H1 (cell line): ENCODE data around the gene ABLIM1. TPM values are rescaled to one million over a fixed set of nuclear protein-coding genes. Genes with fewer than 3 reads are reported as not detected.

Source experiments
- CTCF ChIA-PET: fragments of 300-600 bp; sonication (Branson Sonifier 250); formaldehyde crosslinking; loops from one replicate; lab custom pipeline; 2021; ENCODE audit not compliant: partially characterized antibody; lab: Charles Lee
- POLR2A ChIA-PET: fragments of 300-600 bp; sonication (Branson Sonifier 250); formaldehyde crosslinking; loops from one replicate; lab custom pipeline; 2021; ENCODE audit warnings: inconsistent platforms; ENCODE audit not compliant: partially characterized antibody; lab: Charles Lee
- DNase-seq, 2 experiments: peaks; one replicate each; pipeline versions ENCODE4 v3.0.0 to v3.0.0-alpha.2; 2010 to 2022; ENCODE audit warnings: low spot score in 2 of 2, low read depth in 1 of 2, mixed read lengths in 1 of 2
- FAIRE-seq: peaks from 2 replicates; lab custom pipeline; 2011; peaks lifted over from hg19 to GRCh38; lab: Jason Lieb, UNC
- H2AFZ ChIP-seq: 2 replicates; pipeline ENCODE4 v1.8.1; 2012; ENCODE audit warnings: low read length, inconsistent platforms
- H2AK5ac ChIP-seq: 2 replicates; pipeline ENCODE4 v1.6.1; 2013; ENCODE audit warnings: low read depth, low read length
- H2BK120ac ChIP-seq: replicated peaks from 2 replicates; pipeline ENCODE3; 2013; ENCODE audit warnings: low read depth, low read length, inconsistent platforms
- H2BK12ac ChIP-seq: 2 replicates; pipeline ENCODE4 v1.6.1; 2013; ENCODE audit warnings: low read depth, low read length
- H2BK15ac ChIP-seq: 2 replicates; pipeline ENCODE4 v1.6.1; 2013; ENCODE audit warnings: low read length
- H2BK20ac ChIP-seq: 2 replicates; pipeline ENCODE4 v1.6.1; 2013; ENCODE audit warnings: low read length
- H2BK5ac ChIP-seq: 2 replicates; pipeline ENCODE4 v1.6.1; 2013; ENCODE audit warnings: low read depth, low read length
- H3K14ac ChIP-seq: 2 replicates; pipeline ENCODE4 v1.6.1; 2013; ENCODE audit warnings: inconsistent platforms; ENCODE audit not compliant: insufficient read length
- H3K18ac ChIP-seq: 2 replicates; pipeline ENCODE4 v1.6.1; 2013; ENCODE audit warnings: low read length; ENCODE audit errors: extremely low read depth
- H3K23ac ChIP-seq: 2 replicates; pipeline ENCODE4 v1.6.1; 2013; ENCODE audit warnings: inconsistent platforms; ENCODE audit not compliant: insufficient read length
- H3K23me2 ChIP-seq: 2 replicates; pipeline ENCODE4 v1.6.1; 2013; ENCODE audit warnings: low read depth, low read length
- H3K27ac ChIP-seq: 2 replicates; pipeline ENCODE4 v1.6.1; 2011; ENCODE audit warnings: low read depth, low read length, inconsistent platforms
- H3K27me3 ChIP-seq, 4 experiments: replicated peaks in 1 of 4; 1 replicate in 1 of 4; 2 replicates in 3 of 4; pipeline versions ENCODE4 v1.6.1 to v1.8.1; 2011 to 2013; ENCODE audit warnings: low read length in 3 of 4, mild to moderate bottlenecking in 3 of 4, inconsistent platforms in 2 of 4, mixed read lengths in 2 of 4, moderate library complexity in 1 of 4; ENCODE audit not compliant: control insufficient read depth in 3 of 4, insufficient read depth in 3 of 4; ENCODE audit errors: extremely low read depth in 1 of 4
- H3K36me3 ChIP-seq, 4 experiments: 2 replicates each; pipeline versions ENCODE4 v1.6.1 to v1.8.1; 2011 to 2013; ENCODE audit warnings: mild to moderate bottlenecking in 4 of 4, low read length in 3 of 4, moderate library complexity in 2 of 4, control low read depth in 1 of 4, inconsistent platforms in 1 of 4; ENCODE audit not compliant: insufficient read depth in 4 of 4, control insufficient read depth in 2 of 4
- H3K4ac ChIP-seq: replicated peaks from 2 replicates; pipeline ENCODE3; 2013; ENCODE audit warnings: low read length, low read depth, mixed read lengths, inconsistent platforms; ENCODE audit not compliant: insufficient read length
- H3K4me1 ChIP-seq, 4 experiments: replicated peaks in 1 of 4; 1 replicate in 1 of 4; 2 replicates in 3 of 4; pipeline versions ENCODE4 v1.6.1 to v1.8.1; 2011 to 2013; ENCODE audit warnings: low read length in 3 of 4, inconsistent platforms in 2 of 4, mixed read lengths in 1 of 4; ENCODE audit not compliant: insufficient read depth in 4 of 4, control insufficient read depth in 3 of 4
- H3K4me2 ChIP-seq, 2 experiments: 2 replicates each; pipeline versions ENCODE4 v1.6.1 to v1.8.1; 2011 to 2013; ENCODE audit warnings: low read depth in 2 of 2, low read length in 2 of 2, control low read depth in 1 of 2, inconsistent platforms in 1 of 2, mild to moderate bottlenecking in 1 of 2; ENCODE audit not compliant: insufficient read depth in 1 of 2
- H3K4me3 ChIP-seq, 4 experiments: fragments of 200-600, 300-600 bp in 1 of 4; sonication (generic), shearing (Covaris generic), sonication (Bioruptor Twin) in 1 of 4; 2 replicates each; pipeline versions ENCODE4 v1.5.1 to v1.8.1; 2011 to 2016; ENCODE audit warnings: low read length in 4 of 4, low read depth in 3 of 4, control low read depth in 2 of 4, inconsistent platforms in 2 of 4, mild to moderate bottlenecking in 2 of 4, mixed read lengths in 1 of 4, moderate library complexity in 1 of 4; ENCODE audit not compliant: insufficient read depth in 2 of 4; ENCODE audit errors: extremely low read depth in 1 of 4
- H3K56ac ChIP-seq: replicated peaks from 2 replicates; pipeline ENCODE3; 2013; ENCODE audit warnings: low read depth, mild to moderate bottlenecking, mixed read lengths, low read length, inconsistent platforms; ENCODE audit not compliant: insufficient read length
- H3K79me1 ChIP-seq: 2 replicates; pipeline ENCODE4 v1.6.1; 2013; ENCODE audit warnings: low read depth, low read length, control low read depth
- H3K79me2 ChIP-seq, 2 experiments: 2 replicates each; pipeline versions ENCODE4 v1.6.1 to v1.8.1; 2012 to 2013; ENCODE audit warnings: low read length in 2 of 2, mild to moderate bottlenecking in 2 of 2, inconsistent platforms in 1 of 2; ENCODE audit not compliant: insufficient read depth in 2 of 2, control insufficient read depth in 1 of 2
- H3K9ac ChIP-seq, 4 experiments: replicated peaks in 1 of 4; 1 replicate in 1 of 4; 2 replicates in 3 of 4; pipeline versions ENCODE4 v1.6.1 to v1.8.1; 2011 to 2013; ENCODE audit warnings: low read depth in 3 of 4, low read length in 3 of 4, control low read depth in 2 of 4, mild to moderate bottlenecking in 2 of 4, moderate library complexity in 2 of 4, inconsistent platforms in 1 of 4; ENCODE audit errors: extremely low read depth in 1 of 4
- H3K9me3 ChIP-seq, 2 experiments: 2 replicates each; pipeline versions ENCODE4 v1.6.1 to v1.8.1; 2012 to 2013; ENCODE audit warnings: mild to moderate bottlenecking in 2 of 2, moderate library complexity in 2 of 2, control low read depth in 1 of 2, inconsistent platforms in 1 of 2, low read depth in 1 of 2, low read length in 1 of 2, mixed read lengths in 1 of 2; ENCODE audit not compliant: insufficient read depth in 2 of 2
- H4K20me1 ChIP-seq, 2 experiments: replicated peaks in 1 of 2; 2 replicates each; pipeline versions ENCODE3 to v1.8.1; 2011 to 2013; ENCODE audit warnings: inconsistent platforms in 2 of 2, low read length in 2 of 2, mild to moderate bottlenecking in 1 of 2; ENCODE audit not compliant: insufficient read depth in 2 of 2, control insufficient read depth in 1 of 2
- H4K5ac ChIP-seq: 2 replicates; pipeline ENCODE4 v1.6.1; 2013; ENCODE audit warnings: low read length, low read depth, mixed read lengths, inconsistent platforms; ENCODE audit not compliant: insufficient read length
- H4K8ac ChIP-seq: 2 replicates; pipeline ENCODE4 v1.8.0; 2013; ENCODE audit warnings: mild to moderate bottlenecking, moderate library complexity, low read length, inconsistent platforms; ENCODE audit not compliant: insufficient read depth; ENCODE audit errors: extremely low read depth
- H4K91ac ChIP-seq: replicated peaks from 2 replicates; pipeline ENCODE3; 2013; ENCODE audit warnings: low read length, mixed read lengths, inconsistent platforms; ENCODE audit not compliant: insufficient read length
- ASH2L ChIP-seq: fragments of 200-600, 300-600 bp; sonication (generic); IDR thresholded peaks from one replicate; pipeline ENCODE4 v1.7.1; 2017; ENCODE audit warnings: low read length
- BCL11A ChIP-seq, 2 experiments: IDR thresholded peaks; one replicate each; pipeline ENCODE4 v1.6.1; 2011; ENCODE audit warnings: low read depth in 2 of 2, low read length in 2 of 2, mild to moderate bottlenecking in 2 of 2
- CBX8 ChIP-seq: fragments of 300-800, 300-1000 bp; sonication (generic); IDR thresholded peaks from 2 replicates; pipeline ENCODE4 v1.7.1; 2016; ENCODE audit warnings: low read depth, low read length, borderline replicate concordance
- CEBPB ChIP-seq: IDR thresholded peaks from 2 replicates; pipeline ENCODE4 v1.6.1; 2012; ENCODE audit warnings: low read depth, low read length
- CHD1 ChIP-seq: IDR thresholded peaks from 2 replicates; pipeline ENCODE4 v1.6.1; 2012; ENCODE audit warnings: low read depth, low read length, improper control_type of control experiment
- FOSL1 ChIP-seq: IDR thresholded peaks from 2 replicates; pipeline ENCODE4 v1.6.1; 2011; ENCODE audit warnings: mild to moderate bottlenecking, low read depth, low read length, moderate library complexity; ENCODE audit not compliant: insufficient read depth
- GABPA ChIP-seq: IDR thresholded peaks from 2 replicates; pipeline ENCODE4 v1.6.1; 2011; ENCODE audit warnings: mild to moderate bottlenecking, low read length, moderate library complexity, borderline replicate concordance; ENCODE audit not compliant: insufficient read depth
- GTF2F1 ChIP-seq: IDR thresholded peaks from 2 replicates; pipeline ENCODE4 v1.6.1; 2012; ENCODE audit warnings: low read depth, low read length, improper control_type of control experiment, borderline replicate concordance
- HDAC6 ChIP-seq: IDR thresholded peaks from one replicate; pipeline ENCODE4 v1.7.1; 2012; ENCODE audit warnings: low read depth, mild to moderate bottlenecking, inconsistent platforms, low read length, moderate library complexity
- NRF1 ChIP-seq: IDR thresholded peaks from 2 replicates; pipeline ENCODE4 v1.6.1; 2011; ENCODE audit warnings: mild to moderate bottlenecking, low read depth, low read length, improper control_type of control experiment
- POLR2A ChIP-seq, 2 experiments: IDR thresholded peaks; 1 replicate in 1 of 2; 2 replicates in 1 of 2; pipeline ENCODE4 v1.6.1; 2011; ENCODE audit warnings: low read depth in 2 of 2, low read length in 2 of 2, mild to moderate bottlenecking in 2 of 2; ENCODE audit errors: control extremely low read depth in 1 of 2
- SIRT6 ChIP-seq: IDR thresholded peaks from one replicate; pipeline ENCODE4 v1.7.1; 2012; ENCODE audit warnings: low read length, inconsistent platforms
- SUZ12 ChIP-seq: fragments of 200-600 bp; sonication (generic); IDR thresholded peaks from 2 replicates; pipeline ENCODE4 v1.6.1; 2012; ENCODE audit warnings: mild to moderate bottlenecking, inconsistent platforms, low read length, moderate library complexity, mixed read lengths
- WGBS, 2 experiments: shearing (Covaris generic) in 1 of 2; methylation state at CpG; one replicate each; pipeline versions ENCODE4 v1.1.6 to v1.1.7; 2013 to 2015; ENCODE audit warnings: low lambda C conversion rate in 2 of 2, mixed read lengths in 2 of 2, inconsistent platforms in 1 of 2, low coverage in 1 of 2, missing lambda C conversion rate in 1 of 2; ENCODE audit not compliant: insufficient replicate concordance in 2 of 2, insufficient coverage in 1 of 2, insufficient read length in 1 of 2; ENCODE audit errors: extremely low coverage in 1 of 2, missing lambda C conversion rate in 1 of 2; 5-methylcytosine and 5-hydroxymethylcytosine counted together
- polyA plus RNA-seq, 7 experiments: library from polyadenylated mRNA; depleted of rRNA in 3 of 7; stranded (reverse) in 5 of 7; unstranded in 2 of 7; fragments of >200 nt in 5 of 7; fragments of 200-250 nt in 2 of 7; gene quantifications; 1 replicate in 5 of 7; 2 replicates in 1 of 7; 4 replicates in 1 of 7; pipeline versions ENCODE4 v1.2.1 to v1.2.3, GENCODE V29; 2011 to 2013; ENCODE audit warnings: missing spikeins in 2 of 7, mixed read lengths in 2 of 7
- total RNA-seq: library from RNA; stranded (reverse); fragmentation: NEBNext Ultra II Directional; extraction: Animal tissue kit (Norgen Biotek cat#: 25700); gene quantifications from 2 replicates; pipeline ENCODE4 v1.2.1, GENCODE V29; 2021

ABLIM1 gene
- total and polyA plus RNA-seq, 2 of the 8 experiments (the other 6 are each of a cell fraction or from before 2014, with no cell fraction given): 51.2 to 51.7 TPM

- Histone ChIP-seq H3K4me3 (no peak overlapping the region), H4K8ac (no peak overlapping the region), H2BK5ac (no peak overlapping the region), H3K9me3 (peaks cover 5 to 6% of the 10 kb centered on the region in 2 experiments; a peak in 2 of 4 replicates), H3K4me1 (no peaks in the 10 kb centered on the region), H2BK120ac (no peak overlapping the region), H3K4ac (no peak overlapping the region), H3K14ac (no peak overlapping the region), H3K79me1 (no peaks in the 10 kb centered on the region), H3K4me2 (no peak overlapping the region), H3K56ac (no peak overlapping the region), H3K9ac (no peak overlapping the region), H3K23me2 (no peaks in the 10 kb centered on the region), H4K5ac (no peak overlapping the region), H2BK20ac (no peak overlapping the region), H2AFZ (no peak overlapping the region), H3K27ac (no peak overlapping the region), H3K36me3 (no peaks in the 10 kb centered on the region), H3K23ac (no peak overlapping the region), H2BK15ac (no peak overlapping the region), H2AK5ac (no peak overlapping the region), H4K91ac (no peak overlapping the region), H2BK12ac (no peak overlapping the region), H3K18ac (no peak overlapping the region), H3K79me2 (no peaks in the 10 kb centered on the region), H4K20me1 (no peaks in the 10 kb centered on the region), H3K27me3 (no peaks in the 10 kb centered on the region)
- CTCF ChIA-PET: interaction anchor here (1.4 kb wide), 1 partner anchor 25 kb away, joined by 5 read pairs; no protein-coding TSS in a partner anchor
- POLR2A ChIA-PET: interaction anchor here (0.7 kb wide), 1 partner anchor 37 kb away, joined by 3 read pairs; no protein-coding TSS in a partner anchor
- FAIRE-seq (no peak), DNase-seq (no peak)
- WGBS, 2 experiments: 97% methylated on average over 3 of the region's 3 CpGs; no CpG with 5 or more reads in 1 of the 2 experiments
- TF ChIP-seq NRF1 (no peak), SIRT6 (no peak), GTF2F1 (no peak), BCL11A (IDR thresholded peaks at IDR 0.05; ENCODE audit: low read depth in 2 of 2, low read length in 2 of 2) (no peak), GABPA (no peak), CEBPB (no peak), SUZ12 (no peak), ASH2L (no peak), CBX8 (no peak), CHD1 (no peak), POLR2A (IDR thresholded peaks at IDR 0.05; ENCODE audit: control extremely low read depth in 1 of 2, low read depth in 2 of 2, low read length in 2 of 2) (no peak), FOSL1 (no peak), HDAC6 (no peak)
Measured at GRCh38 chr10:114669648-114670047, 11.6 kb upstream of the ABLIM1 start.
